Stimulated activated naive B cell treated with anti-CD40 and anti-IgM and Interleukin-4, amounts not matched to agents 10 μg/mL and 1 μg/mL and 100 μg/mL, for 72 hours (primary cell): ENCODE data around the gene GSTA5.
A peak's percentile ranks its signal among the peaks of the same experiment; 100 is the strongest.
"Not testable (repeated sequence)": the region's sequence is repeated elsewhere in the genome, so short reads cannot be mapped to it uniquely, and the experiment has no call there.

Source experiments
- ATAC-seq, 2 donors: fragments of 150-1000 bp; cut with Tn5 transposase; replicated peaks; 2 replicates each; pipeline ENCODE4 v1.10.0; 2021; ENCODE audit warnings: moderate library complexity in 1 of 2
- DNase-seq: peaks from one replicate; pipeline ENCODE4 v3.0.0; 2021
- H3K27ac Mint-ChIP-seq: one replicate; pipeline ENCODE4 v1.8.0; 2022; ENCODE audit warnings: mild to moderate bottlenecking, mixed read lengths
- H3K27me3 Mint-ChIP-seq, 2 donors: one replicate each; pipeline ENCODE4 v1.8.0; 2022; ENCODE audit warnings: mixed read lengths in 2 of 2
- H3K36me3 Mint-ChIP-seq, 2 donors: one replicate each; pipeline ENCODE4 v1.8.0; 2022; ENCODE audit warnings: mixed read lengths in 2 of 2, mild to moderate bottlenecking in 1 of 2
- H3K4me1 Mint-ChIP-seq, 2 donors: one replicate each; pipeline ENCODE4 v1.8.0; 2022; ENCODE audit warnings: mixed read lengths in 2 of 2, mild to moderate bottlenecking in 1 of 2
- H3K4me3 Mint-ChIP-seq, 2 donors: one replicate each; pipeline ENCODE4 v1.8.0; 2022; ENCODE audit warnings: mild to moderate bottlenecking in 2 of 2, mixed read lengths in 2 of 2, moderate library complexity in 1 of 2
- H3K9me3 Mint-ChIP-seq, 2 donors: one replicate each; pipeline ENCODE4 v1.8.0; 2022; ENCODE audit warnings: mixed read lengths in 2 of 2, mild to moderate bottlenecking in 1 of 2

GSTA5 gene

DNA sequence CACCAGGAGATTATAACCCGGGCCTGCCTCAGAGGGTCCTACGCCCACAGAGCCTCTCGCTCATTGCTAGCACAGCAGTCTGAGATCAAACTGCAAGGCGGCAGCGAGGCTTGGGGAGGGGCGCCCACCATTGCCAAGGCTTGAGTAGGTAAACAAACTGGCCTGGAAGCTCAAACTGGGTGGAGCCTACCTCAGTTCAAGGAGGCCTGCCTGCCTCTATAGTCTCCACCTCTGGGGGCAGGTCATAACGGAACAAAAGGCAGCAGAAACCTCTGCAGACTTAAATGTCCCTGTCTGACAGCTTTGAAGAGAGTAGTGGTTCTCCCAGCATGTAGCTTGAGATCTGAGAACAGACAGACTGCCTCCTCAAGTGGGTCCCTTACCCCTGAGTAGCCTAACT lies 20.5 kb upstream of the GSTA5 start:
- DNase-seq, H3K27ac Mint-ChIP-seq, ATAC-seq, H3K9me3 Mint-ChIP-seq, H3K4me3 Mint-ChIP-seq, H3K4me1 Mint-ChIP-seq, H3K36me3 Mint-ChIP-seq: not testable (repeated sequence)
- peaks cover 47 to 55% of the 10 kb centered on the region in 2 donors for H3K27me3 Mint-ChIP-seq

DNA sequence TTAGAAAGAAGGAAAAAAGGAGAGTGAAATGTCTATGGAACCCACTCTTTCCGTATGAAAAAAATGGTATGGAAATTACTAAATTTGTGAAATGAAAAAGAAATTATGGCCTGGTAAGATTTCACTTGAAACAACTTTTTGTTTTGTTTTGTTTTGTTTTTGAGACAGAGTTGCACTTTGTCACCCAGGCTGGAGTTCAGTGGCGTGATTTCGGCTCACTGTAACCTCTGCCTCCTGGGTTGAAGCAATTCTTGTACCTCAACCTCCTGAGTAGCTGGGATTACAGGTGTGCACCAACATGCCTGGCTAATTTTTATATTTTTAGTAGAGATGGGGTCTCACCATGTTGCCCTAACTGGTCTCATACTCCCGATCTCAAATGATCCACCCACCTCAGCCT lies 17.8 kb upstream of the GSTA5 start:
- Mint-ChIP-seq H3K27me3 (peaks cover 53 to 58% of the 10 kb centered on the region in 2 donors), H3K4me1 (no peaks in the 10 kb centered on the region), H3K36me3 (no peaks in the 10 kb centered on the region), H3K9me3 (no peaks in the 10 kb centered on the region), H3K27ac (no peak overlapping the region), H3K4me3 (no peak overlapping the region)
- DNase-seq, result no peak
- no peak for ATAC-seq

- H3K27me3 Mint-ChIP-seq, result peaks cover 46 to 64% of the 10 kb centered on the region in 2 donors
- H3K4me3 Mint-ChIP-seq, H3K4me1 Mint-ChIP-seq, ATAC-seq, H3K9me3 Mint-ChIP-seq, H3K27ac Mint-ChIP-seq, H3K36me3 Mint-ChIP-seq, DNase-seq: not testable (repeated sequence)
These were observed 15.5 kb upstream of the GSTA5 start for GRCh38 chr6:52856137-52856536.

GRCh38 chr6:52849137-52849536 lies 8.5 kb upstream of the GSTA5 start:
- ATAC-seq, result no peak
- no peak for DNase-seq
- Mint-ChIP-seq H3K9me3 (peaks cover 0 to 4% of the 10 kb centered on the region in 2 donors), H3K27ac (no peak overlapping the region), H3K27me3 (peaks cover 26 to 32% of the 10 kb centered on the region in 2 donors), H3K4me1 (no peaks in the 10 kb centered on the region), H3K4me3 (no peak overlapping the region), H3K36me3 (peaks cover 0 to 4% of the 10 kb centered on the region in 2 donors)

DNA sequence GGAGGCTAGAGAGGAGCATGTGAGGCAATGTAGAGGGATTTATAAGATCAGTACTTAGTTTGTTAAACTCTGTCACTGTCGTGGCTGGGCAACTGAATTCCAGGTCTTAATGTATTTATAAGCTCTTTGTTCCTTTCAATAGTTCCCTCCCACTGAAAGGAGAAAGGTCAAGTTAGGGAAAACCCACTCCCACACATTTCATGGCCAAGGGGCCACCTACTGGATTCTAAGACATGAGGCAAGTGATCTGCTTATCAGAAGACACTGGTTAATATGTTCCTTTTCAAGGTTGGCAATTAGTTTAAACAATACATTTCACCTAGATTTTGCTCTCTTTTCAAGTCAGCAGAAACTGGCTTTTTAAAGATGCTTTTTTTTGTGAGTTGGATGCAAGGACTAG lies 5.4 kb upstream of the GSTA5 start:
- no peak overlapping the region for H3K4me3 Mint-ChIP-seq
- DNase-seq (no peak), ATAC-seq (no peak)
- no peak overlapping the region for H3K27ac Mint-ChIP-seq
- H3K27me3 Mint-ChIP-seq, result peaks cover 8 to 24% of the 10 kb centered on the region in 2 donors
- H3K9me3 Mint-ChIP-seq, result peaks cover 0 to 4% of the 10 kb centered on the region in 2 donors
- H3K36me3 Mint-ChIP-seq, result peaks cover 0 to 4% of the 10 kb centered on the region in 2 donors
- H3K4me1 Mint-ChIP-seq, result no peaks in the 10 kb centered on the region

DNA sequence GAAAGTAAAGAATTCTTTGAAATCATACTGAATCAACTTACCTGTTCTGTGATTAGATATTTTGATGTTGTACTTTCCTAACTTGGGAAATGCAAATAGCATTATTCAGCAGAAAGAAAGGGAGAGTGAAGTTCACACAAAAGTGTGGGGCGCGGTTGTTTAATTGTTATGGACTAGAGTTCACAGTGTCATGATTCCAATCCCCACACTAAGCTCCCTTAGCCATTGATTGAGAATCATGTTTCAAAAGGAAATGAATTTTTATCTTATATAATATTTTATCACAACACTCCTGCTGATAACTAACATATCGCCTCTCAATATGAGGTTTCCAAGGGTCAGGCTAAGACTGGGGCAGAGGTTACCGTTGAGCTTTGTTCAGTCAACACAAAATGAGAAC lies 3.0 kb upstream of the GSTA5 start:
- ATAC-seq (no peak), DNase-seq (no peak)
- Mint-ChIP-seq H3K27ac (no peak overlapping the region), H3K36me3 (peaks cover 0 to 4% of the 10 kb centered on the region in 2 donors), H3K27me3 (peaks cover 7 to 21% of the 10 kb centered on the region in 2 donors), H3K9me3 (peaks cover 0 to 4% of the 10 kb centered on the region in 2 donors), H3K4me1 (no peaks in the 10 kb centered on the region), H3K4me3 (no peak overlapping the region)

GRCh38 chr6:52839124-52840055 lies 1.2 kb downstream of the GSTA5 start:
- Mint-ChIP-seq H3K4me3 (no peak overlapping the region), H3K27ac (no peak overlapping the region), H3K9me3 (no peaks in the 10 kb centered on the region), H3K27me3 (peaks cover 16 to 41% of the 10 kb centered on the region in 2 donors), H3K4me1 (no peaks in the 10 kb centered on the region), H3K36me3 (no peaks in the 10 kb centered on the region)
- DNase-seq (peak; percentile 16), ATAC-seq (peak; percentile 68)

DNA sequence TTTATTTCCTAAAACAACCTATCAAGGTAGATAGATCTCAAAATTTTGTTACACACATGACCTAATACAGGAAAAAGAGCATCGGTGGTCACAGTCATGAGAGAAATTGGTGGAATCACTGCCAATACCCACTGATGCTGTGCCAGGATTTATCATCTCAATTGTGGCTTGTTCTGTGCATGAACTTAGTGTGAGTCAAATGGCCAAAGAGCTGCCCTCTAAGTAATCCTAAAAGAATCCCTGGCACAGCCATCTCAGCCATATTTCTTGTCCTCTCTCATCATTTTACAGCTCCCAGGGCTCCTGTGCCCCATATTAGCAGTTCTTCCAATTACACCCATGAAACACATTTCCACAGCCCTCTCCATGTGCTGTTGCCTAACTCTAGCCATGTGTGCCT lies 6.1 kb downstream of the GSTA5 start:
- no peaks in the 10 kb centered on the region for H3K36me3 Mint-ChIP-seq
- no peaks in the 10 kb centered on the region for H3K9me3 Mint-ChIP-seq
- H3K27ac Mint-ChIP-seq, result no peak overlapping the region
- no peak for DNase-seq
- no peak for ATAC-seq
- H3K4me1 Mint-ChIP-seq, result no peaks in the 10 kb centered on the region
- peaks cover 16 to 58% of the 10 kb centered on the region in 2 donors for H3K27me3 Mint-ChIP-seq
- no peak overlapping the region for H3K4me3 Mint-ChIP-seq

GRCh38 chr6:52830869-52831268 lies 9.7 kb downstream of the GSTA5 start:
- not testable (repeated sequence) for DNase-seq, ATAC-seq, H3K27ac Mint-ChIP-seq, H3K9me3 Mint-ChIP-seq, H3K36me3 Mint-ChIP-seq, H3K4me3 Mint-ChIP-seq, H3K4me1 Mint-ChIP-seq
- peaks cover 7 to 35% of the 10 kb centered on the region in 2 donors for H3K27me3 Mint-ChIP-seq

- peaks cover 2 to 3% of the 10 kb centered on the region in 2 donors for H3K9me3 Mint-ChIP-seq
- H3K27ac Mint-ChIP-seq, result no peak overlapping the region
- H3K36me3 Mint-ChIP-seq, result no peaks in the 10 kb centered on the region
- DNase-seq (no peak), ATAC-seq (no peak)
- H3K4me3 Mint-ChIP-seq, result no peak overlapping the region
- no peaks in the 10 kb centered on the region for H3K4me1 Mint-ChIP-seq
- H3K27me3 Mint-ChIP-seq, result peaks cover 8 to 37% of the 10 kb centered on the region in 2 donors
These were observed 11.4 kb downstream of the GSTA5 start for GRCh38 chr6:52829046-52829817.

- H3K36me3 Mint-ChIP-seq, H3K9me3 Mint-ChIP-seq, H3K27ac Mint-ChIP-seq, H3K4me1 Mint-ChIP-seq, DNase-seq, H3K4me3 Mint-ChIP-seq, ATAC-seq: not testable (repeated sequence)
- peaks cover 8 to 37% of the 10 kb centered on the region in 2 donors for H3K27me3 Mint-ChIP-seq
These were observed 12.0 kb downstream of the GSTA5 start for GRCh38 chr6:52828621-52829020.

DNA sequence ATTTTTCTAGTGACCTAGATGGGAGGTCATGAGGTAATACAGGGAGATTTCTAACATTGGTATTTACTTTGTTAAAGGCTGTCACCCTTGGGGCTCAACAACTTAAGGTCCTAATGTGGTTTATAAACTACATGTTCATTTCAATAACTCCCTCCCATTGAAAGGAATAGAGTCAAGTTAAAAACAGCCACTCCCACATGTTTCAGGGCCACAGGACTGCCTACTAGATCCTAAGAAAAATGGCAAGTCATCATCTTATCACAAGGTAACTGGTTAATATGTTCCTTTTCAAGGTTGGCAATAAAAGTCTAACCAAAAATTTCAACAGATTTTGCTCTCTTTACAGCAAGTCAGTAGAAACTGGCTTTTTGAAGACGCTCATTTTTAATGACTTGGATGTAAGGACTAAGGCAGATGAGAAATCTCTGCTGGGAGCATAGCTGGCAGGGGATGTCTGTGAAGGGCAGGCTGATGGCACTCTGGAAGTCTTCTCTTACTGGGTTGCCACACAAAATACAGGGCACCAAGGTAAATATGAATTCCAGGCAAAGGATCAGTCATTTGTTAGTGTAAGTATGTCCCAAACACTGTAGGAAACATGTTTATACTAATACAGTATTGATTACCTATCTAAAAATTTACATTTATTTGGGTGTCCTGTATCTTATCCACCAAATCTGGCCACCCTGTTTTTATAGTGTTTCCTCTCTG lies 13.4 kb downstream of the GSTA5 start:
- not testable (repeated sequence) for DNase-seq, H3K9me3 Mint-ChIP-seq

DNA sequence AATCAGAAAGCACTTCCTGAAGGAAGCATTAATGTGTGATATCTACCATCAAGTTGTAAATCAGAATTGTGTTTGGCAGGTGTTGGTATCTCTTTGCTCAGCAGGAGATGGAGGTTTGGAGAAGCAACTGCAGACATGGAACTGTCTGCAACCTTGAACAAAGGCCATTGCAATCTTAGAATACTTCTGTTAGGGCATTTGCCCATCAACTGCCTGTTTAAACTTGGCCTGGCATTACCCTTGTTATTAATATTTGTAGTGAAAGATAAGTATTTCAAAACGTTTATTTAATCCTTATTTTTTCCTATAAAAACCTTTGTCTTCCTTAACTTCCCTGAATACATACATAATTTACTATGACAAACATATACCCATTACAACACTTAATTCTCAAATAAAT lies 14.1 kb downstream of the GSTA5 start:
- Mint-ChIP-seq H3K9me3 (peaks cover 4 to 9% of the 10 kb centered on the region in 2 donors), H3K27ac (no peak overlapping the region), H3K27me3 (peaks cover 8 to 25% of the 10 kb centered on the region in 2 donors), H3K36me3 (peaks cover 0 to 3% of the 10 kb centered on the region in 2 donors), H3K4me3 (no peak overlapping the region), H3K4me1 (no peaks in the 10 kb centered on the region)
- ATAC-seq (no peak), DNase-seq (no peak)

More for the DNA sequence above, 13.4 kb downstream of the GSTA5 start:
- not testable (repeated sequence) for H3K36me3 Mint-ChIP-seq, H3K4me1 Mint-ChIP-seq, H3K4me3 Mint-ChIP-seq, ATAC-seq, H3K27ac Mint-ChIP-seq
- H3K27me3 Mint-ChIP-seq, result peaks cover 8 to 28% of the 10 kb centered on the region in 2 donors

GRCh38 chr6:52825900-52826459 lies 14.6 kb downstream of the GSTA5 start:
- H3K36me3 Mint-ChIP-seq, ATAC-seq, H3K4me1 Mint-ChIP-seq, H3K27ac Mint-ChIP-seq, DNase-seq, H3K4me3 Mint-ChIP-seq: not testable (repeated sequence)
- H3K9me3 Mint-ChIP-seq, result peaks cover 5 to 14% of the 10 kb centered on the region in 2 donors
- peaks cover 8 to 27% of the 10 kb centered on the region in 2 donors for H3K27me3 Mint-ChIP-seq
